Right atrium auricular region (tissue), 2 donors: ENCODE data around the gene TNIP2. TPM values are rescaled to one million over a fixed set of nuclear protein-coding genes. Genes with fewer than 3 reads are reported as not detected.
"Not testable (repeated sequence)": the region's sequence is repeated elsewhere in the genome, so short reads cannot be mapped to it uniquely, and the experiment has no call there.

Experiments
- DNase-seq: peaks from one replicate; pipeline ENCODE4 v3.0.0-alpha.2; 2019; ENCODE audit warnings: low spot score
- H3K27ac ChIP-seq, 2 donors: fragments of 200-600 bp; sonication (generic); 1 replicate in 1 of 2; 2 replicates in 1 of 2; pipeline ENCODE4 v1.5.1; 2016 to 2019
- H3K27me3 ChIP-seq, 2 donors: fragments of 200-600 bp; sonication (generic); one replicate each; pipeline versions ENCODE4 v1.5.1 to v1.6.0; 2017 to 2019
- H3K36me3 ChIP-seq: fragments of 200-600 bp; sonication (generic); one replicate; pipeline ENCODE4 v1.5.1; 2016
- H3K4me1 ChIP-seq, 2 donors: fragments of 200-600 bp; sonication (generic); one replicate each; pipeline versions ENCODE4 v1.5.1 to v1.6.0; 2017 to 2019
- H3K4me3 ChIP-seq, 2 donors: fragments of 200-600 bp; sonication (generic); 1 replicate in 1 of 2; 2 replicates in 1 of 2; pipeline ENCODE4 v1.5.1; 2017 to 2019; ENCODE audit warnings: mild to moderate bottlenecking in 1 of 2, moderate library complexity in 1 of 2
- H3K9me3 ChIP-seq, 2 donors: fragments of 200-600 bp; sonication (generic); one replicate each; pipeline ENCODE4 v1.5.1; 2019
- CTCF ChIP-seq, 2 donors: fragments of 200-600 bp; sonication (generic); IDR thresholded peaks; one replicate each; pipeline ENCODE4 v1.5.1; 2019; ENCODE audit warnings: antibody characterized with exemption in 2 of 2
- total RNA-seq, 2 donors: library from RNA; depleted of rRNA; stranded (reverse); fragments of >200 nt; gene quantifications; one replicate each; pipeline ENCODE4 v1.1.0, GENCODE V29; 2016

TNIP2 gene
- total RNA-seq, 2 donors from 2014 or later = 28.0 to 45.8 TPM

- Histone ChIP-seq H3K36me3 (no peaks in the 10 kb centered on the region), H3K27ac (no peak overlapping the region), H3K4me1 (peaks cover 0 to 28% of the 10 kb centered on the region in 2 donors), H3K27me3 (no peaks in the 10 kb centered on the region), H3K4me3 (no peak overlapping the region), H3K9me3 (peaks cover 0 to 14% of the 10 kb centered on the region in 2 donors)
- DNase-seq = no peak
- no peak for TF ChIP-seq CTCF (IDR thresholded peaks at IDR 0.05)
Measured at GRCh38 chr4:2783790-2784189, 27.7 kb upstream of the TNIP2 start.

GRCh38 chr4:2781911-2782310, 25.8 kb upstream of the TNIP2 start:
- DNase-seq = no peak
- no peak for TF ChIP-seq CTCF (IDR thresholded peaks at IDR 0.05)

GRCh38 chr4:2780643-2781042, 24.5 kb upstream of the TNIP2 start:
- not testable (repeated sequence) for H3K27me3 ChIP-seq, H3K36me3 ChIP-seq, H3K4me3 ChIP-seq, H3K4me1 ChIP-seq, H3K27ac ChIP-seq, DNase-seq
- peaks cover 0 to 14% of the 10 kb centered on the region in 2 donors for H3K9me3 ChIP-seq

More at GRCh38 chr4:2781911-2782310, 25.8 kb upstream of the TNIP2 start:
- no peak overlapping the region for H3K4me3 ChIP-seq
- H3K36me3 ChIP-seq = no peaks in the 10 kb centered on the region
- H3K27ac ChIP-seq = no peak overlapping the region
- peaks cover 0 to 14% of the 10 kb centered on the region in 2 donors for H3K9me3 ChIP-seq
- H3K4me1 ChIP-seq = peaks cover 0 to 10% of the 10 kb centered on the region in 2 donors
- no peaks in the 10 kb centered on the region for H3K27me3 ChIP-seq

- H3K27me3 ChIP-seq = no peaks in the 10 kb centered on the region
- TF ChIP-seq CTCF (IDR thresholded peaks at IDR 0.05) = no peak
- H3K4me1 ChIP-seq = peaks cover 0 to 17% of the 10 kb centered on the region in 2 donors
- no peak overlapping the region for H3K27ac ChIP-seq
- no peak overlapping the region for H3K4me3 ChIP-seq
- H3K36me3 ChIP-seq = no peaks in the 10 kb centered on the region
- DNase-seq = no peak
- H3K9me3 ChIP-seq = no peaks in the 10 kb centered on the region
Measured at GRCh38 chr4:2771264-2771663, 15.1 kb upstream of the TNIP2 start.

GRCh38 chr4:2768921-2769336, 12.8 kb upstream of the TNIP2 start:
- Histone ChIP-seq H3K27me3 (no peaks in the 10 kb centered on the region), H3K4me3 (no peak overlapping the region), H3K9me3 (no peaks in the 10 kb centered on the region), H3K27ac (no peak overlapping the region), H3K4me1 (peaks cover 0 to 18% of the 10 kb centered on the region in 2 donors), H3K36me3 (no peaks in the 10 kb centered on the region)
- no peak for TF ChIP-seq CTCF (IDR thresholded peaks at IDR 0.05)
- no peak for DNase-seq

- H3K9me3 ChIP-seq = no peaks in the 10 kb centered on the region
- H3K27ac ChIP-seq = no peak overlapping the region
- no peaks in the 10 kb centered on the region for H3K27me3 ChIP-seq
- no peaks in the 10 kb centered on the region for H3K36me3 ChIP-seq
- no peak overlapping the region for H3K4me3 ChIP-seq
- peaks cover 0 to 21% of the 10 kb centered on the region in 2 donors for H3K4me1 ChIP-seq
- no peak for TF ChIP-seq CTCF (IDR thresholded peaks at IDR 0.05)
- DNase-seq = no peak
Measured at GRCh38 chr4:2768124-2768523, 12.0 kb upstream of the TNIP2 start.
